Vagina (tissue), 2 donors: ENCODE data around the gene PDIK1L. TPM values are rescaled to one million over a fixed set of nuclear protein-coding genes. Genes with fewer than 3 reads are reported as not detected.
A peak's percentile ranks its signal among the peaks of the same experiment; 100 is the strongest.

Experiments
- DNase-seq, 2 donors: peaks; one replicate each; pipeline ENCODE4 v3.0.0-alpha.2; 2017; ENCODE audit errors: extremely low spot score in 2 of 2
- H3K27ac ChIP-seq: fragments of 200-600 bp; sonication (generic); one replicate; pipeline ENCODE4 v1.5.1; 2019
- H3K27me3 ChIP-seq: fragments of 200-600 bp; sonication (generic); one replicate; pipeline ENCODE4 v1.5.1; 2019
- H3K36me3 ChIP-seq, 2 donors: fragments of 200-600 bp; sonication (generic); one replicate each; pipeline ENCODE4 v1.5.1; 2017 to 2019
- H3K4me1 ChIP-seq: fragments of 200-600 bp; sonication (generic); one replicate; pipeline ENCODE4 v1.5.1; 2019
- H3K4me3 ChIP-seq, 2 donors: fragments of 200-600 bp; sonication (generic); 1 replicate in 1 of 2; 2 replicates in 1 of 2; pipeline ENCODE4 v1.5.1; 2016 to 2019
- H3K9me3 ChIP-seq: fragments of 200-600 bp; sonication (generic); one replicate; pipeline ENCODE4 v1.5.1; 2019
- POLR2A ChIP-seq, 2 donors: fragments of 450-650 bp; IDR thresholded peaks; one replicate each; pipeline ENCODE4 v1.6.1; 2017; ENCODE audit warnings: antibody characterized with exemption in 2 of 2, mild to moderate bottlenecking in 2 of 2, moderate library complexity in 2 of 2
- POLR2AphosphoS5 ChIP-seq, 2 donors: sonication (generic); formaldehyde crosslinking; IDR thresholded peaks; one replicate each; pipeline ENCODE4 v1.9.0; 2017; ENCODE audit warnings: antibody characterized with exemption in 2 of 2, mild to moderate bottlenecking in 2 of 2, low read depth in 1 of 2; ENCODE audit not compliant: insufficient read depth in 1 of 2
- intact Hi-C: fragments of 100-400 bp; cut with DNase I; formaldehyde crosslinking; loops from one replicate; pipeline ENCODE4 v1.15.1; 2023
- total RNA-seq: library from RNA; depleted of rRNA; stranded (reverse); fragments of >200 nt; gene quantifications from one replicate; pipeline ENCODE4 v1.2.3, GENCODE V29; 2016
- TF ChIP-seq, protein P1 (sequence below), 3 experiments: fragments of 450-650 bp in 2 of 3; fragments of 200-600 bp in 1 of 3; sonication (generic) in 1 of 3; IDR thresholded peaks; one replicate each; pipeline ENCODE4 v1.5.1; 2017 to 2019; ENCODE audit warnings: antibody characterized with exemption in 3 of 3, mild to moderate bottlenecking in 2 of 3, moderate library complexity in 2 of 3

Gene PDIK1L
- total RNA-seq, 1 donor from 2014 or later = 5.6 TPM

DNA sequence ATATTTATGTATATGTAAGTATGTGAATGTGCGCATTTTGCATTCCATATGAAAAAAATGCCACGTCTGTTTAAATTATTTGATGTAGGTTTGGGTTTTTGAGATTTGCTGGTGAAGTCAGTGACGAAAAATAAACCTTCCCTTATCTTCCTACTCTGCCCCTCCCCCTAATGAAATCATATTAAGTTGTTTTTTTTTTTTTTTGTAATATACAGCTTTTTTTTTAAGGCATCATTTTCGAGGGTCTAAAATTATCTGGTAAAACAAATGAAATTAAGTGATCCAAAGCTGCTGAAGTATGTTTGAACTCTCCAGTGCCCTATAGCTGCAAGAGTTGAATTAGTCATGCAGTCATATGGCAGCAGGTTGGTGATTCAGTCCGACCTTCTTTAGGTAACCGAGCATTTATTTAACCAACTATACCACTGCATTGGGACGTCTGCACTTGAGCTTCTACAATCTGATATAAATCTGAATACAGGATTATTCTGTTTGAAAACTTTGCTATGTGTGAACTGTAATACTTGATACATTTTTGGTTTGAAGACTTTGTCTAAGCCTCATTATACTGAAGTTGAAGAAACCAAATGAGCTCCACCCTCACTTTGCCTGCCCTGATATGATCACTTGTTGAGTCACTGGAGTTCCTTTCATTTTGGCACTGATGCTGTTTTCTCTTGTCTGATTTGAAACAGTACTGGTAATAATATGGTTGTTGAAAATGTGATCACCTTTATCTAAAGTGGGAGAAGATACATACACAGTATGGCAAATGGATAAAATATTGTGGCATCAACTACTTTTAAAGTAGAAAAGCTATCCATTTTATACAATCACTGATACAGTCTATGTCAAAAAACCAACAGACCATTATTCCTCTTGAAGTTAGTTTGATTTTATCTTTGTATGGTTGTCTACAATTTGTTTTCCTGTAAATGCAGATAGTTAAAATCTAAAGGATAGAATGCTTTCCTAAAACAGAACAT lies 11.7 kb downstream of the PDIK1L start:
- TF ChIP-seq, protein P1, sequence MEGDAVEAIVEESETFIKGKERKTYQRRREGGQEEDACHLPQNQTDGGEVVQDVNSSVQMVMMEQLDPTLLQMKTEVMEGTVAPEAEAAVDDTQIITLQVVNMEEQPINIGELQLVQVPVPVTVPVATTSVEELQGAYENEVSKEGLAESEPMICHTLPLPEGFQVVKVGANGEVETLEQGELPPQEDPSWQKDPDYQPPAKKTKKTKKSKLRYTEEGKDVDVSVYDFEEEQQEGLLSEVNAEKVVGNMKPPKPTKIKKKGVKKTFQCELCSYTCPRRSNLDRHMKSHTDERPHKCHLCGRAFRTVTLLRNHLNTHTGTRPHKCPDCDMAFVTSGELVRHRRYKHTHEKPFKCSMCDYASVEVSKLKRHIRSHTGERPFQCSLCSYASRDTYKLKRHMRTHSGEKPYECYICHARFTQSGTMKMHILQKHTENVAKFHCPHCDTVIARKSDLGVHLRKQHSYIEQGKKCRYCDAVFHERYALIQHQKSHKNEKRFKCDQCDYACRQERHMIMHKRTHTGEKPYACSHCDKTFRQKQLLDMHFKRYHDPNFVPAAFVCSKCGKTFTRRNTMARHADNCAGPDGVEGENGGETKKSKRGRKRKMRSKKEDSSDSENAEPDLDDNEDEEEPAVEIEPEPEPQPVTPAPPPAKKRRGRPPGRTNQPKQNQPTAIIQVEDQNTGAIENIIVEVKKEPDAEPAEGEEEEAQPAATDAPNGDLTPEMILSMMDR (IDR thresholded peaks at IDR 0.05) = no peak
- TF ChIP-seq POLR2AphosphoS5 (IDR thresholded peaks at IDR 0.05; ENCODE audit: insufficient read depth in 1 of 2, low read depth in 1 of 2) (peak in 1 of 2 donors; percentile 66), POLR2A (IDR thresholded peaks at IDR 0.05) (no peak)
- no peak overlapping the region for H3K4me3 ChIP-seq
- no peaks in the 10 kb centered on the region for H3K27me3 ChIP-seq
- intact Hi-C loops = no loop called here
- H3K9me3 ChIP-seq = no peaks in the 10 kb centered on the region
- DNase-seq = no peak
- peaks cover 32% of the 10 kb centered on the region for H3K4me1 ChIP-seq
- peak overlapping the region; percentile 40 for H3K27ac ChIP-seq
- peaks cover 0 to 9% of the 10 kb centered on the region in 2 donors for H3K36me3 ChIP-seq

DNA sequence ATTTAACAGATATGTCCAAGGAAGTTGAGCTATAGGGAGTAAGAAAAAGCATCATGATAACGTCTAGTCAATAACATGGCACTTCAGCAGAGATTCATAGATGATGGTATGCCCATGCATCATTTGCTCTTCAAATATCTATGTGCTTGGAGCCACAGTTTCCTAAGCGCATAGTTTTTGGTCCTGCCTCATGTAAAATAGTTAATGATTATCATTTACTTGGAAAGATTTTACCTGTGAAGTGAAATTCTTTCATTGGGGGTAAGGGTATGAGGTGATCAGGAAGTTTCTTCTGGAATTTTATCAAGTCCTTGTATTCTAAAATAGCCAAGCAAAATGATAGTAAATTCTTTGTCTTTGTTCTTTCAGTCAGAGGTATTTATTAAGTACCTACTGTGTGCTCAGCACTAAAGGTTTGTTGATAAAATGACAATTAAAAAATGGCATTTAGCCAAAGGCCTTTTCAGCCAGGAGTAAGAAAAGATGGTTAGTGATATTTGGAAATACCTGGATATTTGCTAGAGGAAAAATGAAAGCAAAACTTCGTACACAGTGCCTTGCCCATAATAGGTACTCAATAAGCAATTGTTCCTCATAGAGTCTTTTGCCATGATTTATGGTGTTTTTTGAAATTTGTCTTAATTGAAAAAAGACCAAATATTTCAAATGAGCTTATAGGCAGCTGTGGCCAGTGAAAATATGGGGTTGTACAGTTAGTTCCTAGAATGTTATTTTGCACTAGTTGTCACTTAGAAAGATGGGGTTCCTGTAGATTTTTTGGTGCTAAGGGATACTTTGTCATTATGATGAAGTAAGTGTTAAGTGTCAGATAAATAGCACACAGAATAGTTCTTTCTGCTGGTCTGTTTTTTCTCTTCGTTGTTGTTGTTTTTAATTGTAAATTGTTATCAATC lies 13.1 kb downstream of the PDIK1L start:
- intact Hi-C loops = no loop called here
- peaks cover 32% of the 10 kb centered on the region for H3K4me1 ChIP-seq
- no peak for DNase-seq
- no peaks in the 10 kb centered on the region for H3K36me3 ChIP-seq
- H3K9me3 ChIP-seq = no peaks in the 10 kb centered on the region
- TF ChIP-seq, protein P1 (IDR thresholded peaks at IDR 0.05) = no peak
- H3K27ac ChIP-seq = no peak overlapping the region
- H3K4me3 ChIP-seq = no peak overlapping the region
- H3K27me3 ChIP-seq = no peaks in the 10 kb centered on the region

DNA sequence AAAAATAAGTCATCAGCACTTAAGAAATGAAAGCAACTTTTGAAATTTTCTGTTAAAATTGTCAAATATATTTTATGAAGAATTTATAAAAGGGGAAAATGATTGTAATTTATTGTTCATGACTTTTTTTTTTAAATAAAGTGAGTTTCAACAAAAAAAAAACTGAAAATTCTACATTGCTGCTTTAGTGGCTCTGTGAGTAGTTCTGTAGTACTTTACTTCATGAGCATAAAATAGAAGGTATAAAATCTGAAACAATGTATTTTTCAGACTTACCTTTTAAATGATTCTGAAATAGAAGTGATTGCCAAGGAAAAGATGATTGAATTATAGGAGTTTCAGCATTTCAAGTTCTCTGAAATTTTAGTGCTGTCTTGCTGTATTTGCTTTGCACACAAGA lies 13.8 kb downstream of the PDIK1L start:
- Histone ChIP-seq H3K27ac (no peak overlapping the region), H3K4me3 (no peak overlapping the region), H3K27me3 (no peaks in the 10 kb centered on the region), H3K36me3 (no peaks in the 10 kb centered on the region), H3K9me3 (no peaks in the 10 kb centered on the region), H3K4me1 (peaks cover 32% of the 10 kb centered on the region)
- DNase-seq = no peak
- intact Hi-C loops = no loop called here
- TF ChIP-seq POLR2AphosphoS5 (IDR thresholded peaks at IDR 0.05; ENCODE audit: insufficient read depth in 1 of 2, low read depth in 1 of 2) = no peak
- TF ChIP-seq, protein P1 (IDR thresholded peaks at IDR 0.05) = no peak
- no peak for TF ChIP-seq POLR2A (IDR thresholded peaks at IDR 0.05)

DNA sequence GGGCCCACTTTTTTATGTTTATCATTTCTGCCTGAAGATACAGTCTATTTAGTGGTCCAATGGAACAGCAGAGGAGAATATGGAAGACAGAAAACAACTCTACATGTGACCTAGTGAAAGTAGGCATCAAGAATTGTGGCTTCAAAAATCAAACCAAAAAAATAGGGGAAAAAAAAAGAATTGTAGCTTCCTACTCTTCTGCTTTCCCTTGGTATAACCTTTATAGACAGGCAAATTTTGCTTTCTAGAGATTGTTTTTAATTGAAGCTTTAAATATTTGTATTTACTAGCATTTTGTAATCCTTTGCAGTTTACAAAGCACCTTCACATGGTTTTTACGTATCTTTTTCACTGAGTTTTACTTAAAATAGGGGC lies 14.3 kb downstream of the PDIK1L start:
- Histone ChIP-seq H3K27ac (peak overlapping the region; percentile 47), H3K36me3 (no peaks in the 10 kb centered on the region), H3K9me3 (no peaks in the 10 kb centered on the region), H3K4me3 (no peak overlapping the region), H3K4me1 (peaks cover 32% of the 10 kb centered on the region), H3K27me3 (no peaks in the 10 kb centered on the region)
- intact Hi-C loops = no loop called here
- DNase-seq = no peak
- TF ChIP-seq POLR2A (IDR thresholded peaks at IDR 0.05) = no peak
- TF ChIP-seq, protein P1 (IDR thresholded peaks at IDR 0.05) = no peak
- no peak for TF ChIP-seq POLR2AphosphoS5 (IDR thresholded peaks at IDR 0.05; ENCODE audit: insufficient read depth in 1 of 2, low read depth in 1 of 2)
